GM18907 (cell line): Measurements from ENCODE around the gene GSTCD.
A peak's percentile ranks its signal among the peaks of the same experiment; 100 is the strongest.

Experiments used
- ATAC-seq: cut with Tn5 transposase; IDR thresholded peaks from one replicate; pipeline ENCODE4 v1.9.1; 2021; ENCODE audit warnings: mild to moderate bottlenecking, moderate library complexity; ENCODE audit not compliant: unreplicated experiment

Gene GSTCD

DNA sequence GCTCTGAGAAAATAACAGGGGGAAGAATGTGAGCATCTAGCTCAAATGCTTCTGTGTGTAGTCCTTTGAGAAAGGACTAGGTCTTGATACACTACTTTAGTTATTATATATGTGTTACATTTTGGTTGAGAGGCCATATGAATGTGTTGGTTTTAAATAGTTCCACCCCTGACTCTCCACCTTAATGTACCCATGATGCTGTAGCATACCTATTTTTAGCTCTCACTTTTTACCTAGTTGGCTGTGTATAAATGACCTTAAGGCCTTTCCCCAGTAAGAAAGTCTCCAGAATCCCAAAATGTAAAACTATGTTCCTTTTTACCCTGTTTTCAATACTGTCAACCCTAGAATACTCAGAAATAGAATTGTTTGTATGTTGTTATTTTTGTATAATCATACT, 166.6 kb downstream of the GSTCD start:
- ATAC-seq: no peak

DNA sequence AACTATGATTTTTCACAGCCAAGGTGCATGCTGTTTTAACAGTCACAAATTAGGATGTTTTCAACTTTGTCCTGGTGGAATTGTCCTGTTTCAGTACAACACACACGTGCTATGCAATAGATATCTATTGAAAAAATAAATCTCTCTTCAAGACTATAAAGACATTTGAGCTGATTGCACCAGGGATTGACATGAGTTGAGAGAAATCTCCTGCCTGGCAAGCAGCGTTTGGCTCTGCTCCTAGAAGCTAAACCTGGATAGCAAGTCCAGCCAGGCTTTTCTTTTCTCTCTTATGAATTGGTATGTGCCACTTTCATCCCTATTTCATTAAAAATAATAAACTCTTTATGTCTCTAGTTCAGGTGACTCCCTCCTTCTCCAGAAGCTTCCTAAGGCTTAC, 170.1 kb downstream of the GSTCD start:
- ATAC-seq: no peak

DNA sequence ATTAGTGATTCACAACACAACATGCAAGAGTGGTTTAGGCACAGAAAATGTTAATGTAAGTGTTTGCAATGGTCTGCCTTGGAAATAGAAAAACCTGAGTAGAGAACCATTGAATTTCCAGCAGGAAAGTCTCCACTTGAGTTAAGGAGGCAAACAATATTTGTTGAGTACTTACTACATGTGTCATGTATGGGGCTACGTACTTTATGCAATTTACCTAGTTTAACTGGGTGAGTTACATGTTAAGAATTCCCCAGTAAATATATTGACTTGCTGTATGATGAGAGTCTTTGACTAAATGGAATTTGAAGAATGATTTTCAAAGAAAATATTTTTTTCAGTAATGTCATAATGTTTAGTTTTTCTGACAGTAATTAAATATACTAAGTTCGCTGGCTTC, 178.9 kb downstream of the GSTCD start:
- no peak for ATAC-seq

DNA sequence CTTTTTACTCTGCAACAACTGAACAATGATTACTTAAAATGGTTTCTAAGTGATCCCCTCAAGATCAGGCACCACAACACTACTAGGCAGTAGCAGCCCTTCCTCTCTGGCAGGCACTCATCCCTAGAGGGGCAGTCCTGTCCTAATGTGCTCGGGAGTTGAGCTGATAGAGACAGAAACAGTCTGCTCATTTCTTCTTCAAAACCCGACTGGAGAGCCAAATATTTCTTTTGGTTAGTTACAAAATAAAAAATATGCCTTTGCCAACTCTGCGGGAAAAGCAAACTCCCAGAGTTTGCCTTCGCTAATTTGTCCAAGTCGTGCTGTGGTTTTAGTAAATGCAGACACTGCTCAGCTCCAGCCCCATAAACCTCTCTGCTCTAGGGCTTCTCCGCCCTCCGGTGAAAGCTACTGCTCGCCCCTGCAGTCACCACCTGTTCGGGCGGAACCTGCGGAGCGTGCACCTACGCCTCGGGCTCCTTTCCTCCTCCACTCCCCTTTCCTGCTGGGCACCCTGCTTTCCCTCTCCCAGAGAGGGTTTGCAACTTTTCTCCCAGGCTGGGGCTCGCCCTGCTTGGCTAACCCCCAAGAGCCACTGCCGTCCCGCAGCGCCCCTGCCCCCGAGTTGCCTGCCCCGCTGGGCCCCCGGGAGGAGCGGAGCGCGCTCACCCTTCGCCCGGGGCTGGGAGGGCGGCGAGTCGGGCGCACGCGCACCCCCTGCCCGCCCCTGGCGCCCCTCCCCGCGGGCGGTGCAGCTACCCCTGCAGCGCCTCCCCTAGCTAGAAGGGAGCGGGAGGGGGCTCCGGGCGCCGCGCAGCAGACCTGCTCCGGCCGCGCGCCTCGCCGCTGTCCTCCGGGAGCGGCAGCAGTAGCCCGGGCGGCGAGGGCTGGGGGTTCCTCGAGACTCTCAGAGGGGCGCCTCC, 186.3 kb downstream of the GSTCD start, which contains the start of gene NPNT:
TSS of gene NPNT (plus strand) at position 812 of the 923 bp plus-strand sequence. CDS start 182 bp downstream, outside the sequence.
- peak; percentile 45 for ATAC-seq

- peak; percentile 54 for ATAC-seq
Observed at GRCh38 chr4:105895583-105896460, 187.2 kb downstream of the GSTCD start.

GRCh38 chr4:105896461-105896942, 187.9 kb downstream of the GSTCD start:
- peak; percentile 21 for ATAC-seq
